GM12878 (cell line): ENCODE data around the gene HYAL1. TPM values are rescaled to one million over a fixed set of nuclear protein-coding genes. Genes with fewer than 3 reads are reported as not detected.
A peak's percentile ranks its signal among the peaks of the same experiment; 100 is the strongest.

Experiments
- BRCA1 ChIP-seq: IDR thresholded peaks from 2 replicates; pipeline ENCODE4 v1.6.1; 2011; ENCODE audit warnings: low read depth, low read length, improper control_type of control experiment
- FOXM1 ChIP-seq: IDR thresholded peaks from 2 replicates; pipeline ENCODE4 v1.6.1; 2012; ENCODE audit warnings: low read depth, mild to moderate bottlenecking, inconsistent platforms, low read length, moderate library complexity
- HDAC2 ChIP-seq: fragments of 200-600 bp; sonication (generic); IDR thresholded peaks from 2 replicates; pipeline ENCODE4 v1.6.1; 2017
- KAT2A ChIP-seq: conservative IDR thresholded peaks from 2 replicates; pipeline ENCODE4 v1.6.1; 2011; ENCODE audit warnings: low read depth, low read length; ENCODE audit not compliant: control insufficient read depth
- NBN ChIP-seq: fragments of 450-650 bp; IDR thresholded peaks from 2 replicates; pipeline ENCODE4 v1.6.1; 2016
- NFXL1 ChIP-seq: fragments of 450-650 bp; IDR thresholded peaks from 2 replicates; pipeline ENCODE4 v1.6.1; 2017; ENCODE audit warnings: antibody characterized with exemption, mild to moderate bottlenecking, borderline replicate concordance
- PBX3 ChIP-seq: IDR thresholded peaks from 2 replicates; pipeline ENCODE4 v1.6.1; 2011; ENCODE audit warnings: mild to moderate bottlenecking, low read depth, low read length, moderate library complexity; ENCODE audit not compliant: insufficient replicate concordance
- SMAD1 ChIP-seq: fragments of 450-650 bp; IDR thresholded peaks from 2 replicates; pipeline ENCODE4 v1.6.1; 2018; ENCODE audit warnings: mild to moderate bottlenecking, low read depth; ENCODE audit not compliant: partially characterized antibody
- SREBF1 ChIP-seq: IDR thresholded peaks from 2 replicates; pipeline ENCODE4 v1.6.1; 2012; ENCODE audit warnings: mild to moderate bottlenecking, low read length
- USF1 ChIP-seq: IDR thresholded peaks from 2 replicates; pipeline ENCODE4 v1.6.1; 2011; ENCODE audit warnings: borderline replicate concordance, low read depth, mild to moderate bottlenecking, moderate library complexity, mixed read lengths, low read length; ENCODE audit not compliant: insufficient read depth; ENCODE audit errors: extremely low read length
- YY1 ChIP-seq: IDR thresholded peaks from 2 replicates; pipeline ENCODE4 v1.6.1; 2011; ENCODE audit warnings: low read depth, mild to moderate bottlenecking, low read length
- ZNF384 ChIP-seq: IDR thresholded peaks from 2 replicates; pipeline ENCODE4 v1.6.1; 2012; ENCODE audit warnings: low read depth, mild to moderate bottlenecking, low read length, improper control_type of control experiment, borderline replicate concordance
- polyA plus RNA-seq, 11 experiments: library from polyadenylated mRNA; depleted of rRNA in 4 of 11; unstranded in 6 of 11; stranded (reverse) in 5 of 11; fragments of >200 nt; fragmentation: Nextera tagmentation in 4 of 11; fragmentation: Illumina TruSeq in 1 of 11; extraction: Ambion mirVana in 4 of 11; extraction: Trizol in 1 of 11; gene quantifications; 1 replicate in 1 of 11; 2 replicates in 10 of 11; pipeline versions ENCODE4 v1.2.1 to v1.2.3, GENCODE V29; 2011 to 2016; ENCODE audit warnings: inconsistent platforms in 2 of 11, missing spikeins in 2 of 11, low read depth in 1 of 11
- total RNA-seq, 4 experiments: library from RNA; depleted of rRNA in 3 of 4; stranded (reverse); fragments of >200 nt in 3 of 4; fragmentation: Illumina TruSeq in 1 of 4; extraction: Trizol in 1 of 4; gene quantifications; 2 replicates each; pipeline versions ENCODE4 v1.2.1 to v1.2.3, GENCODE V29; 2013 to 2021
- TF ChIP-seq, protein P1 (sequence below): IDR thresholded peaks from 2 replicates; pipeline ENCODE4 v1.6.1; 2012; ENCODE audit warnings: improper control_type of control experiment, low read depth, low read length; ENCODE audit not compliant: insufficient replicate concordance
- TF ChIP-seq, protein P2 (sequence below): fragments of 450-650 bp; IDR thresholded peaks from 2 replicates; pipeline ENCODE4 v1.6.1; 2017; ENCODE audit warnings: mild to moderate bottlenecking, low read depth, inconsistent platforms; ENCODE audit not compliant: poor library complexity, severe bottlenecking
- TF ChIP-seq, protein P3 (sequence below): fragments of 450-650 bp; formaldehyde crosslinking; IDR thresholded peaks from 2 replicates; pipeline ENCODE4 v1.4.0; 2020; ENCODE audit warnings: mild to moderate bottlenecking, moderate library complexity

HYAL1 gene
- total and polyA plus RNA-seq, 10 of the 15 experiments (the other 5 are each of a cell fraction or from before 2014, with no cell fraction given): 0.04 to 0.55 (median 0.18) TPM; not detected in 2

DNA sequence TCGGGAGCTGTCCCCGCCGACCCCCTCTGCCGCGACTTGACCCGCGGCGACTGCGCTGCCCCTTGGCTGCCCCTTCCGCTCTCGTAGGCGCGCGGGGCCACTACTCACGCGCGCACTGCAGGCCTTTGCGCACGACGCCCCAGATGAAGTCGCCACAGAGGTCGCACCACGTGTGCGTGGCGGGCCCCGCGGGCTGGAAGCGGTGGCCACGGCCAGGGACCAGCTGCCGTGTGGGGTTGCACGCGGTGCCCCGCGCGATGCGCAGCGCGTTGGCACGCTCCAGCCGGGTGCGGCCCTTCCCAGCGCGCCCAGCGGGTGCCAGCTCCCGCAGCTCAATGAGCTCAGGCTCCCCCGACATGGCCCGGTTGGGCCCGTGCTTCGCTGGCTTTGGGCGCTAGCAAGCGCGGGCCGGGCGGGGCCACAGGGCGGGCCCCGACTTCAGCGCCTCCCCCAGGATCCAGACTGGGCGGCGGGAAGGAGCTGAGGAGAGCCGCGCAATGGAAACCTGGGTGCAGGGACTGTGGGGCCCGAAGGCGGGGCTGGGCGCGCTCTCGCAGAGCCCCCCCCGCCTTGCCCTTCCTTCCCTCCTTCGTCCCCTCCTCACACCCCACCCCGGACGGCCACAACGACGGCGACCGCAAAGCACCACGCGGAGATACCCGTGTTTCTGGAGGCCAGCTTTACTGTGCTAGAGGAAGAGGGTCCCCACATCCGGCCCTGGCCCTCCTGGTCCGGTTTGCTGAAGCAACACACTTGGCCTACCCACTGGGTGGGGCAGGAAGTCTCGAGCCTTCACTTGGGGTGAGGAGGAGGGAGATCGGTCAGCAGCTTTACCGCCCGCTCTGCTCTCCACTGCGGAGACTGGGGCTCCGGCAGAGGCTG, 37.3 kb upstream of the HYAL1 start, which contains the start of gene RASSF1 (continued):
- TF ChIP-seq, protein P1, sequence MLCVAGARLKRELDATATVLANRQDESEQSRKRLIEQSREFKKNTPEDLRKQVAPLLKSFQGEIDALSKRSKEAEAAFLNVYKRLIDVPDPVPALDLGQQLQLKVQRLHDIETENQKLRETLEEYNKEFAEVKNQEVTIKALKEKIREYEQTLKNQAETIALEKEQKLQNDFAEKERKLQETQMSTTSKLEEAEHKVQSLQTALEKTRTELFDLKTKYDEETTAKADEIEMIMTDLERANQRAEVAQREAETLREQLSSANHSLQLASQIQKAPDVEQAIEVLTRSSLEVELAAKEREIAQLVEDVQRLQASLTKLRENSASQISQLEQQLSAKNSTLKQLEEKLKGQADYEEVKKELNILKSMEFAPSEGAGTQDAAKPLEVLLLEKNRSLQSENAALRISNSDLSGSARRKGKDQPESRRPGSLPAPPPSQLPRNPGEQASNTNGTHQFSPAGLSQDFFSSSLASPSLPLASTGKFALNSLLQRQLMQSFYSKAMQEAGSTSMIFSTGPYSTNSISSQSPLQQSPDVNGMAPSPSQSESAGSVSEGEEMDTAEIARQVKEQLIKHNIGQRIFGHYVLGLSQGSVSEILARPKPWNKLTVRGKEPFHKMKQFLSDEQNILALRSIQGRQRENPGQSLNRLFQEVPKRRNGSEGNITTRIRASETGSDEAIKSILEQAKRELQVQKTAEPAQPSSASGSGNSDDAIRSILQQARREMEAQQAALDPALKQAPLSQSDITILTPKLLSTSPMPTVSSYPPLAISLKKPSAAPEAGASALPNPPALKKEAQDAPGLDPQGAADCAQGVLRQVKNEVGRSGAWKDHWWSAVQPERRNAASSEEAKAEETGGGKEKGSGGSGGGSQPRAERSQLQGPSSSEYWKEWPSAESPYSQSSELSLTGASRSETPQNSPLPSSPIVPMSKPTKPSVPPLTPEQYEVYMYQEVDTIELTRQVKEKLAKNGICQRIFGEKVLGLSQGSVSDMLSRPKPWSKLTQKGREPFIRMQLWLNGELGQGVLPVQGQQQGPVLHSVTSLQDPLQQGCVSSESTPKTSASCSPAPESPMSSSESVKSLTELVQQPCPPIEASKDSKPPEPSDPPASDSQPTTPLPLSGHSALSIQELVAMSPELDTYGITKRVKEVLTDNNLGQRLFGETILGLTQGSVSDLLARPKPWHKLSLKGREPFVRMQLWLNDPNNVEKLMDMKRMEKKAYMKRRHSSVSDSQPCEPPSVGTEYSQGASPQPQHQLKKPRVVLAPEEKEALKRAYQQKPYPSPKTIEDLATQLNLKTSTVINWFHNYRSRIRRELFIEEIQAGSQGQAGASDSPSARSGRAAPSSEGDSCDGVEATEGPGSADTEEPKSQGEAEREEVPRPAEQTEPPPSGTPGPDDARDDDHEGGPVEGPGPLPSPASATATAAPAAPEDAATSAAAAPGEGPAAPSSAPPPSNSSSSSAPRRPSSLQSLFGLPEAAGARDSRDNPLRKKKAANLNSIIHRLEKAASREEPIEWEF: no peak
- no peak for TF ChIP-seq SMAD1
- TF ChIP-seq NFXL1: no peak
- peak; percentile 45 for TF ChIP-seq NBN
- no peak for TF ChIP-seq SREBF1
- TF ChIP-seq BRCA1: no peak
- TF ChIP-seq, protein P2, sequence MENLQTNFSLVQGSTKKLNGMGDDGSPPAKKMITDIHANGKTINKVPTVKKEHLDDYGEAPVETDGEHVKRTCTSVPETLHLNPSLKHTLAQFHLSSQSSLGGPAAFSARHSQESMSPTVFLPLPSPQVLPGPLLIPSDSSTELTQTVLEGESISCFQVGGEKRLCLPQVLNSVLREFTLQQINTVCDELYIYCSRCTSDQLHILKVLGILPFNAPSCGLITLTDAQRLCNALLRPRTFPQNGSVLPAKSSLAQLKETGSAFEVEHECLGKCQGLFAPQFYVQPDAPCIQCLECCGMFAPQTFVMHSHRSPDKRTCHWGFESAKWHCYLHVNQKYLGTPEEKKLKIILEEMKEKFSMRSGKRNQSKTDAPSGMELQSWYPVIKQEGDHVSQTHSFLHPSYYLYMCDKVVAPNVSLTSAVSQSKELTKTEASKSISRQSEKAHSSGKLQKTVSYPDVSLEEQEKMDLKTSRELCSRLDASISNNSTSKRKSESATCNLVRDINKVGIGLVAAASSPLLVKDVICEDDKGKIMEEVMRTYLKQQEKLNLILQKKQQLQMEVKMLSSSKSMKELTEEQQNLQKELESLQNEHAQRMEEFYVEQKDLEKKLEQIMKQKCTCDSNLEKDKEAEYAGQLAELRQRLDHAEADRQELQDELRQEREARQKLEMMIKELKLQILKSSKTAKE: no peak
- TF ChIP-seq YY1: 0 out of 2 replicates have a peak, but pooled peaks have one; percentile 8
- TF ChIP-seq USF1: peak; percentile 70
- TF ChIP-seq ZNF384: no peak
- no peak for TF ChIP-seq FOXM1
- TF ChIP-seq PBX3: no peak
- TF ChIP-seq KAT2A: no peak
- TF ChIP-seq, protein P3, sequence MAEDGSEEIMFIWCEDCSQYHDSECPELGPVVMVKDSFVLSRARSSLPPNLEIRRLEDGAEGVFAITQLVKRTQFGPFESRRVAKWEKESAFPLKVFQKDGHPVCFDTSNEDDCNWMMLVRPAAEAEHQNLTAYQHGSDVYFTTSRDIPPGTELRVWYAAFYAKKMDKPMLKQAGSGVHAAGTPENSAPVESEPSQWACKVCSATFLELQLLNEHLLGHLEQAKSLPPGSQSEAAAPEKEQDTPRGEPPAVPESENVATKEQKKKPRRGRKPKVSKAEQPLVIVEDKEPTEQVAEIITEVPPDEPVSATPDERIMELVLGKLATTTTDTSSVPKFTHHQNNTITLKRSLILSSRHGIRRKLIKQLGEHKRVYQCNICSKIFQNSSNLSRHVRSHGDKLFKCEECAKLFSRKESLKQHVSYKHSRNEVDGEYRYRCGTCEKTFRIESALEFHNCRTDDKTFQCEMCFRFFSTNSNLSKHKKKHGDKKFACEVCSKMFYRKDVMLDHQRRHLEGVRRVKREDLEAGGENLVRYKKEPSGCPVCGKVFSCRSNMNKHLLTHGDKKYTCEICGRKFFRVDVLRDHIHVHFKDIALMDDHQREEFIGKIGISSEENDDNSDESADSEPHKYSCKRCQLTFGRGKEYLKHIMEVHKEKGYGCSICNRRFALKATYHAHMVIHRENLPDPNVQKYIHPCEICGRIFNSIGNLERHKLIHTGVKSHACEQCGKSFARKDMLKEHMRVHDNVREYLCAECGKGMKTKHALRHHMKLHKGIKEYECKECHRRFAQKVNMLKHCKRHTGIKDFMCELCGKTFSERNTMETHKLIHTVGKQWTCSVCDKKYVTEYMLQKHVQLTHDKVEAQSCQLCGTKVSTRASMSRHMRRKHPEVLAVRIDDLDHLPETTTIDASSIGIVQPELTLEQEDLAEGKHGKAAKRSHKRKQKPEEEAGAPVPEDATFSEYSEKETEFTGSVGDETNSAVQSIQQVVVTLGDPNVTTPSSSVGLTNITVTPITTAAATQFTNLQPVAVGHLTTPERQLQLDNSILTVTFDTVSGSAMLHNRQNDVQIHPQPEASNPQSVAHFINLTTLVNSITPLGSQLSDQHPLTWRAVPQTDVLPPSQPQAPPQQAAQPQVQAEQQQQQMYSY (CRISPR knock-in tag): no peak
- TF ChIP-seq HDAC2: no peak
